ENCODE measurements around the gene EREG.
"Not testable (repeated sequence)": the region's sequence is repeated elsewhere in the genome, so short reads cannot be mapped to it uniquely, and the experiment has no call there.

GRCh38 chr4:74340421-74340820 lies 24.5 kb upstream of the EREG start:
- not testable (repeated sequence) for TF ChIP-seq ZNF687 (IDR thresholded peaks at IDR 0.05); POLR2A (IDR thresholded peaks at IDR 0.05; ENCODE audit: low read depth, low read length); CHD2 (IDR thresholded peaks at IDR 0.05; ENCODE audit: borderline replicate concordance, low read depth, low read length); TAF1 (IDR thresholded peaks at IDR 0.05; ENCODE audit: borderline replicate concordance, low read depth, low read length); ASH2L (IDR thresholded peaks at IDR 0.05; ENCODE audit: borderline replicate concordance, low read depth); MXI1 (IDR thresholded peaks at IDR 0.05; ENCODE audit: low read depth, low read length); SRF (IDR thresholded peaks at IDR 0.05; ENCODE audit: low read depth in 2 of 2, low read length in 2 of 2); CREB1 (IDR thresholded peaks at IDR 0.05; ENCODE audit: low read depth); RAD21 (IDR thresholded peaks at IDR 0.05; ENCODE audit: insufficient read depth, low read depth, low read length); TARDBP (IDR thresholded peaks at IDR 0.05; ENCODE audit: borderline replicate concordance); CHD4 (IDR thresholded peaks at IDR 0.05); HDAC6 (IDR thresholded peaks at IDR 0.05; ENCODE audit: unreplicated experiment)
- TF ChIP-seq, protein P1, sequence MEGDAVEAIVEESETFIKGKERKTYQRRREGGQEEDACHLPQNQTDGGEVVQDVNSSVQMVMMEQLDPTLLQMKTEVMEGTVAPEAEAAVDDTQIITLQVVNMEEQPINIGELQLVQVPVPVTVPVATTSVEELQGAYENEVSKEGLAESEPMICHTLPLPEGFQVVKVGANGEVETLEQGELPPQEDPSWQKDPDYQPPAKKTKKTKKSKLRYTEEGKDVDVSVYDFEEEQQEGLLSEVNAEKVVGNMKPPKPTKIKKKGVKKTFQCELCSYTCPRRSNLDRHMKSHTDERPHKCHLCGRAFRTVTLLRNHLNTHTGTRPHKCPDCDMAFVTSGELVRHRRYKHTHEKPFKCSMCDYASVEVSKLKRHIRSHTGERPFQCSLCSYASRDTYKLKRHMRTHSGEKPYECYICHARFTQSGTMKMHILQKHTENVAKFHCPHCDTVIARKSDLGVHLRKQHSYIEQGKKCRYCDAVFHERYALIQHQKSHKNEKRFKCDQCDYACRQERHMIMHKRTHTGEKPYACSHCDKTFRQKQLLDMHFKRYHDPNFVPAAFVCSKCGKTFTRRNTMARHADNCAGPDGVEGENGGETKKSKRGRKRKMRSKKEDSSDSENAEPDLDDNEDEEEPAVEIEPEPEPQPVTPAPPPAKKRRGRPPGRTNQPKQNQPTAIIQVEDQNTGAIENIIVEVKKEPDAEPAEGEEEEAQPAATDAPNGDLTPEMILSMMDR (IDR thresholded peaks at IDR 0.05 in 2 of 3, conservative IDR thresholded peaks at IDR 0.05 in 1 of 3; ENCODE audit: control insufficient read depth in 2 of 3, extremely low read depth in 1 of 3, insufficient read depth in 1 of 3, low read depth in 3 of 3, low read length in 3 of 3): not testable (repeated sequence)
- TF ChIP-seq, protein P2, sequence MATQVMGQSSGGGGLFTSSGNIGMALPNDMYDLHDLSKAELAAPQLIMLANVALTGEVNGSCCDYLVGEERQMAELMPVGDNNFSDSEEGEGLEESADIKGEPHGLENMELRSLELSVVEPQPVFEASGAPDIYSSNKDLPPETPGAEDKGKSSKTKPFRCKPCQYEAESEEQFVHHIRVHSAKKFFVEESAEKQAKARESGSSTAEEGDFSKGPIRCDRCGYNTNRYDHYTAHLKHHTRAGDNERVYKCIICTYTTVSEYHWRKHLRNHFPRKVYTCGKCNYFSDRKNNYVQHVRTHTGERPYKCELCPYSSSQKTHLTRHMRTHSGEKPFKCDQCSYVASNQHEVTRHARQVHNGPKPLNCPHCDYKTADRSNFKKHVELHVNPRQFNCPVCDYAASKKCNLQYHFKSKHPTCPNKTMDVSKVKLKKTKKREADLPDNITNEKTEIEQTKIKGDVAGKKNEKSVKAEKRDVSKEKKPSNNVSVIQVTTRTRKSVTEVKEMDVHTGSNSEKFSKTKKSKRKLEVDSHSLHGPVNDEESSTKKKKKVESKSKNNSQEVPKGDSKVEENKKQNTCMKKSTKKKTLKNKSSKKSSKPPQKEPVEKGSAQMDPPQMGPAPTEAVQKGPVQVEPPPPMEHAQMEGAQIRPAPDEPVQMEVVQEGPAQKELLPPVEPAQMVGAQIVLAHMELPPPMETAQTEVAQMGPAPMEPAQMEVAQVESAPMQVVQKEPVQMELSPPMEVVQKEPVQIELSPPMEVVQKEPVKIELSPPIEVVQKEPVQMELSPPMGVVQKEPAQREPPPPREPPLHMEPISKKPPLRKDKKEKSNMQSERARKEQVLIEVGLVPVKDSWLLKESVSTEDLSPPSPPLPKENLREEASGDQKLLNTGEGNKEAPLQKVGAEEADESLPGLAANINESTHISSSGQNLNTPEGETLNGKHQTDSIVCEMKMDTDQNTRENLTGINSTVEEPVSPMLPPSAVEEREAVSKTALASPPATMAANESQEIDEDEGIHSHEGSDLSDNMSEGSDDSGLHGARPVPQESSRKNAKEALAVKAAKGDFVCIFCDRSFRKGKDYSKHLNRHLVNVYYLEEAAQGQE (IDR thresholded peaks at IDR 0.05; ENCODE audit: low read depth, low read length): not testable (repeated sequence)

Measured in GM12878 (cell line).